Measurements from ENCODE around the gene SEZ6L. TPM values are rescaled to one million over a fixed set of nuclear protein-coding genes. Genes with fewer than 3 reads are reported as not detected.
A peak's percentile ranks its signal among the peaks of the same experiment; 100 is the strongest.

SEZ6L gene
- polyA plus RNA-seq, 1 donor (not counting 4 experiments of a cell fraction or from before 2014, with no cell fraction given), result not detected

DNA sequence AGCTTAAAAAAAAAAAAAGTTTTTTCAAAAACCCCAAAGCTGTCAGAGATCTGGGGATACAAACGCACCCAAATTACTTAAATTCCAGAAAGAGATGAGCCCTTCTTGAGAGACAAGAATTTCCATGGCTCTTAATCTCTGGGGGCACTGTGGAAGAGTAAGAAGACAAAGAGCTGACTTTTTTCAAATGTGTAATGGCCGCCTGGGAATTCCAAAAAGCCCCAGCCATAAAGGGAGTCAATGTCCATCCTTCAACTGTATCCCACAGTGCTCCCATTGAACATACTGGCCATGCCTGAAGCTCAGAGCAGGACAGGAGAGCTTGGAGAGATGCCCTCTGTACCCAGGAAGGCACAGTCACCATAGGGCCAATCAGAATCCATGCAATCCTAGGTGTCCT lies 222.4 kb downstream of the SEZ6L start:
- H3K27me3 ChIP-seq (ENCODE audit: control insufficient read depth, extremely low read depth, insufficient read depth, low read length), result peaks cover 3% of the 10 kb centered on the region
- no peaks in the 10 kb centered on the region for H3K79me2 ChIP-seq (ENCODE audit: control insufficient read depth, insufficient read depth, low read length)
- H3K27ac ChIP-seq (ENCODE audit: control insufficient read depth, insufficient read depth, low read length), result no peak overlapping the region
- FAIRE-seq, result no peak
- no peak overlapping the region for H3K4me3 ChIP-seq (ENCODE audit: control insufficient read depth in 2 of 3, extremely low read depth in 1 of 3, insufficient read depth in 2 of 3, low read depth in 1 of 3, low read length in 3 of 3)
- dilution Hi-C loops (cut with MboI; ENCODE audit: extremely low pct_ligation_motif_present, low sequenced_read_pairs), result no loop called here
- no peaks in the 10 kb centered on the region for H3K4me1 ChIP-seq (ENCODE audit: control insufficient read depth, extremely low read depth, insufficient read depth, low read length)
- no peaks in the 10 kb centered on the region for H4K20me1 ChIP-seq (ENCODE audit: control insufficient read depth, extremely low read depth, insufficient read depth, low read length)
- no peak overlapping the region for H2AFZ ChIP-seq (ENCODE audit: control insufficient read depth, low read length)
- H3K9me1 ChIP-seq (ENCODE audit: control insufficient read depth, extremely low read depth, insufficient read depth, low read length), result no peaks in the 10 kb centered on the region
- H3K9ac ChIP-seq (ENCODE audit: control insufficient read depth, extremely low read depth, insufficient read depth, low read length), result no peak overlapping the region
- H3K4me2 ChIP-seq (ENCODE audit: control insufficient read depth, extremely low read depth, insufficient read depth, low read depth, low read length), result no peak overlapping the region
- no peak for TF ChIP-seq EZH2 (IDR thresholded peaks at IDR 0.05; ENCODE audit: low read length)
- TF ChIP-seq, protein P1, sequence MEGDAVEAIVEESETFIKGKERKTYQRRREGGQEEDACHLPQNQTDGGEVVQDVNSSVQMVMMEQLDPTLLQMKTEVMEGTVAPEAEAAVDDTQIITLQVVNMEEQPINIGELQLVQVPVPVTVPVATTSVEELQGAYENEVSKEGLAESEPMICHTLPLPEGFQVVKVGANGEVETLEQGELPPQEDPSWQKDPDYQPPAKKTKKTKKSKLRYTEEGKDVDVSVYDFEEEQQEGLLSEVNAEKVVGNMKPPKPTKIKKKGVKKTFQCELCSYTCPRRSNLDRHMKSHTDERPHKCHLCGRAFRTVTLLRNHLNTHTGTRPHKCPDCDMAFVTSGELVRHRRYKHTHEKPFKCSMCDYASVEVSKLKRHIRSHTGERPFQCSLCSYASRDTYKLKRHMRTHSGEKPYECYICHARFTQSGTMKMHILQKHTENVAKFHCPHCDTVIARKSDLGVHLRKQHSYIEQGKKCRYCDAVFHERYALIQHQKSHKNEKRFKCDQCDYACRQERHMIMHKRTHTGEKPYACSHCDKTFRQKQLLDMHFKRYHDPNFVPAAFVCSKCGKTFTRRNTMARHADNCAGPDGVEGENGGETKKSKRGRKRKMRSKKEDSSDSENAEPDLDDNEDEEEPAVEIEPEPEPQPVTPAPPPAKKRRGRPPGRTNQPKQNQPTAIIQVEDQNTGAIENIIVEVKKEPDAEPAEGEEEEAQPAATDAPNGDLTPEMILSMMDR (optimal IDR thresholded peaks at IDR 0.05 in 1 of 3, IDR thresholded peaks at IDR 0.05 in 1 of 3, conservative IDR thresholded peaks at IDR 0.05 in 1 of 3; ENCODE audit: extremely low read depth in 1 of 3, insufficient read depth in 2 of 3, low read length in 3 of 3), result no peak
- no peak for DNase-seq (ENCODE audit: low read depth, low spot score)
- H3K9me3 ChIP-seq (ENCODE audit: control insufficient read depth, low read depth, low read length), result no peaks in the 10 kb centered on the region
- no peaks in the 10 kb centered on the region for H3K36me3 ChIP-seq (ENCODE audit: control insufficient read depth in 2 of 2, extremely low read depth in 1 of 2, insufficient read depth in 2 of 2, low read length in 2 of 2)

- H2AFZ ChIP-seq (ENCODE audit: control insufficient read depth, low read length), result no peak overlapping the region
- dilution Hi-C loops (cut with MboI; ENCODE audit: extremely low pct_ligation_motif_present, low sequenced_read_pairs), result no loop called here
- H3K4me1 ChIP-seq (ENCODE audit: control insufficient read depth, extremely low read depth, insufficient read depth, low read length), result no peaks in the 10 kb centered on the region
- no peaks in the 10 kb centered on the region for H3K9me3 ChIP-seq (ENCODE audit: control insufficient read depth, low read depth, low read length)
- no peak overlapping the region for H3K27ac ChIP-seq (ENCODE audit: control insufficient read depth, insufficient read depth, low read length)
- H3K9ac ChIP-seq (ENCODE audit: control insufficient read depth, extremely low read depth, insufficient read depth, low read length), result no peak overlapping the region
- H3K79me2 ChIP-seq (ENCODE audit: control insufficient read depth, insufficient read depth, low read length), result no peaks in the 10 kb centered on the region
- H3K4me2 ChIP-seq (ENCODE audit: control insufficient read depth, extremely low read depth, insufficient read depth, low read depth, low read length), result no peak overlapping the region
- H3K9me1 ChIP-seq (ENCODE audit: control insufficient read depth, extremely low read depth, insufficient read depth, low read length), result no peaks in the 10 kb centered on the region
- H3K4me3 ChIP-seq (ENCODE audit: control insufficient read depth in 2 of 3, extremely low read depth in 1 of 3, insufficient read depth in 2 of 3, low read depth in 1 of 3, low read length in 3 of 3), result no peak overlapping the region
- FAIRE-seq, result no peak
- H3K36me3 ChIP-seq (ENCODE audit: control insufficient read depth in 2 of 2, extremely low read depth in 1 of 2, insufficient read depth in 2 of 2, low read length in 2 of 2), result no peaks in the 10 kb centered on the region
- TF ChIP-seq EZH2 (IDR thresholded peaks at IDR 0.05; ENCODE audit: low read length), result no peak
- TF ChIP-seq, protein P1 (optimal IDR thresholded peaks at IDR 0.05 in 1 of 3, IDR thresholded peaks at IDR 0.05 in 1 of 3, conservative IDR thresholded peaks at IDR 0.05 in 1 of 3; ENCODE audit: extremely low read depth in 1 of 3, insufficient read depth in 2 of 3, low read length in 3 of 3), result peak in 2 of 3 experiments; percentile 12 to 17
- no peak for DNase-seq (ENCODE audit: low read depth, low spot score)
- peaks cover 3% of the 10 kb centered on the region for H3K27me3 ChIP-seq (ENCODE audit: control insufficient read depth, extremely low read depth, insufficient read depth, low read length)
- H4K20me1 ChIP-seq (ENCODE audit: control insufficient read depth, extremely low read depth, insufficient read depth, low read length), result no peaks in the 10 kb centered on the region
These were observed 224.7 kb downstream of the SEZ6L start for GRCh38 chr22:26393929-26394328.
